HepG2 (cell line): Measurements from ENCODE around the gene FUT6. TPM values are rescaled to one million over a fixed set of nuclear protein-coding genes. Genes with fewer than 3 reads are reported as not detected.

Source experiments
- ATAC-seq: fragments of 200-7000 bp; cut with Tn5 transposase; 3 replicates; pipeline ENCODE4 v1.9.1; 2020; ENCODE audit warnings: mild to moderate bottlenecking, moderate library complexity
- BruUV-seq: library from RNA; stranded (reverse); fragments of 400-500 nt; replicated peaks from 2 replicates; lab custom pipeline; 2021; lab: Mats Ljungman, UMichigan
- CTCF ChIA-PET: fragments of 300-600 bp; formaldehyde crosslinking; extraction: SDS; loops from one replicate; lab custom pipeline; 2021; ENCODE audit warnings: low total read pairs, inconsistent platforms, low intra/inter-chr PET ratio; lab: Yijun Ruan, JAX
- POLR2A ChIA-PET: fragments of 350-600 bp; sonication (Branson Sonifier 250); formaldehyde crosslinking; loops from one replicate; lab custom pipeline; 2020; ENCODE audit warnings: antibody characterized with exemption, inconsistent platforms; lab: Yijun Ruan, JAX
- DNase-seq: peaks from one replicate; pipeline ENCODE4 v3.0.0-alpha.2; 2015; ENCODE audit warnings: low spot score
- FAIRE-seq: peaks from 3 replicates; lab custom pipeline; 2011; peaks lifted over from hg19 to GRCh38; lab: Jason Lieb, UNC
- H2AFZ ChIP-seq: one replicate; pipeline ENCODE4 v1.6.1; 2011; ENCODE audit warnings: low read length, inconsistent platforms
- H3K27ac ChIP-seq: fragments of 300-600 bp; 3 replicates; pipeline ENCODE4 v1.8.0; 2011; ENCODE audit warnings: mixed run types, mild to moderate bottlenecking, mixed read lengths, low read length, inconsistent platforms; ENCODE audit not compliant: insufficient read depth; ENCODE audit errors: extremely low read length
- H3K27me3 ChIP-seq, 2 experiments: fragments of 200-600 bp in 1 of 2; 2 replicates in 1 of 2; 3 replicates in 1 of 2; pipeline versions ENCODE4 v1.6.0 to v1.8.0; 2011; ENCODE audit warnings: low read length in 2 of 2, mild to moderate bottlenecking in 2 of 2, moderate library complexity in 2 of 2, inconsistent platforms in 1 of 2; ENCODE audit not compliant: insufficient read depth in 2 of 2, control insufficient read depth in 1 of 2
- H3K36me3 ChIP-seq, 2 experiments: fragments of 200-600 bp in 1 of 2; replicated peaks in 1 of 2; 2 replicates in 1 of 2; 3 replicates in 1 of 2; pipeline versions ENCODE4 v1.5.1 to v1.8.0; 2011; ENCODE audit warnings: low read length in 2 of 2, inconsistent platforms in 1 of 2; ENCODE audit not compliant: insufficient read depth in 2 of 2, control insufficient read depth in 1 of 2
- H3K4me1 ChIP-seq: 2 replicates; pipeline ENCODE4 v1.5.1; 2012; ENCODE audit warnings: low read length, inconsistent platforms; ENCODE audit not compliant: insufficient read depth
- H3K4me2 ChIP-seq: 2 replicates; pipeline ENCODE4 v1.6.0; 2011; ENCODE audit warnings: low read depth, low read length, inconsistent platforms
- H3K4me3 ChIP-seq, 3 experiments: fragments of 200-600 bp in 1 of 3; sonication (generic), shearing (Covaris generic) in 1 of 3; replicated peaks in 1 of 3; 2 replicates each; pipeline ENCODE4 v1.5.1; 2011 to 2016; ENCODE audit warnings: low read length in 3 of 3, inconsistent platforms in 2 of 3, low read depth in 2 of 3, mild to moderate bottlenecking in 2 of 3, control low read depth in 1 of 3, mixed read lengths in 1 of 3; ENCODE audit not compliant: insufficient read depth in 1 of 3
- H3K79me2 ChIP-seq: one replicate; pipeline ENCODE4 v1.6.1; 2011; ENCODE audit warnings: low read length, inconsistent platforms; ENCODE audit not compliant: insufficient read depth
- H3K9ac ChIP-seq: 2 replicates; pipeline ENCODE4 v1.6.0; 2011; ENCODE audit warnings: mild to moderate bottlenecking, low read depth, low read length, inconsistent platforms; ENCODE audit not compliant: insufficient read depth
- H3K9me3 ChIP-seq: 2 replicates; pipeline ENCODE4 v1.5.1; 2012; ENCODE audit warnings: mild to moderate bottlenecking, low read length
- H4K20me1 ChIP-seq: 2 replicates; pipeline ENCODE4 v1.6.0; 2011; ENCODE audit warnings: inconsistent platforms, mild to moderate bottlenecking, low read length, moderate library complexity; ENCODE audit not compliant: insufficient read depth
- AGO1 ChIP-seq: fragments of 200-400 bp; formaldehyde crosslinking; IDR thresholded peaks from 2 replicates; pipeline ENCODE4 v1.6.1; 2017; ENCODE audit warnings: mild to moderate bottlenecking, low read depth, low read length, moderate library complexity; ENCODE audit not compliant: poor library complexity, severe bottlenecking
- ARNT ChIP-seq: fragments of 450-650 bp; IDR thresholded peaks from 2 replicates; pipeline ENCODE4 v1.6.1; 2017
- MAZ ChIP-seq, 2 experiments: sonication (generic) in 1 of 2; formaldehyde crosslinking in 1 of 2; IDR thresholded peaks; 2 replicates each; pipeline versions ENCODE4 v1.5.0 to v1.6.1; 2012 to 2020; ENCODE audit warnings: low read depth in 2 of 2, mild to moderate bottlenecking in 2 of 2, borderline replicate concordance in 1 of 2, improper control_type of control experiment in 1 of 2, low read length in 1 of 2, missing genetic modification reagents in 1 of 2, moderate library complexity in 1 of 2
- MEF2D ChIP-seq: sonication (generic); formaldehyde crosslinking; IDR thresholded peaks from 2 replicates; pipeline ENCODE4 v1.5.1; 2020; ENCODE audit warnings: mild to moderate bottlenecking, missing genetic modification reagents
- MIXL1 ChIP-seq: IDR thresholded peaks from 2 replicates; pipeline ENCODE4 v1.6.1; 2016
- PAF1 ChIP-seq: IDR thresholded peaks from 2 replicates; pipeline ENCODE4 v1.6.1; 2016; ENCODE audit warnings: missing genetic modification reagents, missing compliant biosample characterization
- PAWR ChIP-seq: sonication (generic); formaldehyde crosslinking; IDR thresholded peaks from 2 replicates; pipeline ENCODE4 v1.4.0; 2020; ENCODE audit warnings: missing genetic modification reagents, mild to moderate bottlenecking, borderline replicate concordance
- SALL1 ChIP-seq: sonication (generic); formaldehyde crosslinking; IDR thresholded peaks from 2 replicates; pipeline ENCODE4 v1.8.0; 2022; ENCODE audit warnings: mild to moderate bottlenecking, missing genetic modification reagents
- STAG1 ChIP-seq: sonication (generic); formaldehyde crosslinking; IDR thresholded peaks from 2 replicates; pipeline ENCODE4 v1.4.0; 2020; ENCODE audit warnings: missing genetic modification reagents
- ZNF160 ChIP-seq: sonication (generic); formaldehyde crosslinking; IDR thresholded peaks from 2 replicates; pipeline ENCODE4 v1.8.0; 2022; ENCODE audit warnings: mild to moderate bottlenecking, inconsistent platforms, missing genetic modification reagents
- ZNF652 ChIP-seq: IDR thresholded peaks from 2 replicates; pipeline ENCODE4 v1.6.1; 2016; ENCODE audit warnings: low read depth, borderline replicate concordance
- ZNF687 ChIP-seq: sonication (generic); formaldehyde crosslinking; IDR thresholded peaks from 2 replicates; pipeline ENCODE4 v1.5.1; 2020; ENCODE audit warnings: mild to moderate bottlenecking, missing genetic modification reagents, moderate library complexity
- whole genome bisulfite sequencing: methylation state at CpG from one replicate; pipeline ENCODE4 v1.1.6; 2017; ENCODE audit warnings: low lambda C conversion rate; 5-methylcytosine and 5-hydroxymethylcytosine counted together
- in situ Hi-C: cut with HindIII; loops from 2 replicates; pipeline ENCODE4 v1.10.0; 2017; ENCODE audit warnings: low pct_unique_long_range_greater_than_20kb; ENCODE audit not compliant: extremely low pct_ligation_motif_present
- intact Hi-C: fragments of 100-400 bp; cut with micrococcal nuclease; formaldehyde crosslinking; loops from one replicate; pipeline ENCODE4 v1.10.0; 2022; ENCODE audit not compliant: unreplicated experiment
- polyA plus RNA-seq, 8 experiments: library from polyadenylated mRNA; depleted of rRNA in 3 of 8; stranded (reverse) in 7 of 8; unstranded in 1 of 8; fragments of >200 nt; fragmentation: Illumina TruSeq in 4 of 8; extraction: Trizol in 4 of 8; gene quantifications; 2 replicates each; pipeline versions ENCODE4 v1.2.1 to v1.2.3, GENCODE V29; 2011 to 2016; ENCODE audit warnings: low read depth in 4 of 8, missing spikeins in 1 of 8, mixed read lengths in 1 of 8; ENCODE audit not compliant: insufficient read depth in 1 of 8
- total RNA-seq, 5 experiments: library from RNA; depleted of rRNA; stranded (reverse); fragments of >200 nt; fragmentation: Illumina TruSeq; extraction: Trizol; gene quantifications; 2 replicates each; pipeline ENCODE4 v1.2.3, GENCODE V29; 2016; ENCODE audit warnings: low read depth in 1 of 5
- TF ChIP-seq, protein P1 (sequence below): sonication (generic); formaldehyde crosslinking; IDR thresholded peaks from 2 replicates; pipeline ENCODE4 v1.4.0; 2020; ENCODE audit warnings: missing genetic modification reagents
- TF ChIP-seq, protein P2 (sequence below): sonication (generic); formaldehyde crosslinking; IDR thresholded peaks from 2 replicates; pipeline ENCODE4 v1.4.0; 2020; ENCODE audit warnings: missing genetic modification reagents
- TF ChIP-seq, protein P3 (sequence below): sonication (generic); formaldehyde crosslinking; IDR thresholded peaks from 2 replicates; pipeline ENCODE4 v1.5.0; 2020; ENCODE audit warnings: missing genetic modification reagents

FUT6 gene
- total and polyA plus RNA-seq, 2 of the 13 experiments (the other 11 are each of a cell fraction or from before 2014, with no cell fraction given): 8.2 to 27.7 TPM

DNA sequence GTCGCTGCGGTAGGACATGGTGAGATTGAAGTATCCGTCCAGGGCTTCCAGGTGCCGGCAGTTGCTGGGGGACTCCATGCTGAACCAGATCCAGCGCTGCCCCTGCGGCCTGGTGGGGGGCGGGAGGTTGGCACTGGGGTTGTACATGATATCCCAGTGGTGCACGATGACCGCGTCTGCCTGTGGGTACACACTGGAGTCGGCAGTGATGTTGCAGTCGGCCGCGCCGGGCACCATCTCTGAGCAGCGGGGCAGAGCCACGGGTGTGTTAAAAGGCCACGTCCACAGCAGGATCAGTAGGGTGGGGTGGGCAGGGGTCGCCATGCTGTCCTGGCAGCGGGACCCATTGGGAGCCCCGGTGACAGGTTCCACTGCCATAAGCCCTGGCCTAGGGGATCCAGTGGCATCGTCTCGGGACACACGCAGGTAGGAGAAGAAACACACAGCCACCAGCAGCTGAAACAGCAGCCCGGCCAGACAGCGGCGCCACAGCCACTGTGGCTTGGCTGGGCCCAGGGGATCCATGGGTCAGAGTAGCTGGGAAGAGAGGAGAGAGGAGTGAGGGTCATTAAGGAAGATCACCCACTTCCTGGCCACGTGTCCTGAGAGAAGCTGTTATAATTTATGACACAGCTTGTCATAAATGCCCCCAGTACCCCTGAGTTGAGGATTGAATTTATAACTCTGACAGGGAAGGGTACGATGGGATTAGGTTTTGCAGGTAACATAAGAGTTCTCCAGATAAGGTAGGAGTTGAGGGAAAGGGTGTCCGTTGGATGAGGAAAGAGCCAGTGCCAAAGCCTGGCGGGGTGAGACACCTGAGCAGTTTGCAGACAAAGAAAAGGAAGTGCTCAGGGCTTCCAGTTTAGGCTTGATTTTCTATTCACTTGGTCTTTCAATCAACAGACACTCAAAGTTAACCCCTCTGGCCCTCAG, 28.0 kb upstream of the FUT6 start:
- BruUV-seq: no TSS peak
- Histone ChIP-seq H3K79me2 (no peaks in the 10 kb centered on the region), H3K4me1 (peaks cover 65% of the 10 kb centered on the region), H3K4me3 (no peak overlapping the region), H3K27ac (peak overlapping the region; percentile 9), H4K20me1 (no peaks in the 10 kb centered on the region), H3K9ac (peak overlapping the region; percentile 27), H2AFZ (no peak overlapping the region), H3K27me3 (no peaks in the 10 kb centered on the region), H3K36me3 (no peaks in the 10 kb centered on the region), H3K9me3 (no peaks in the 10 kb centered on the region), H3K4me2 (no peak overlapping the region)
- in situ Hi-C loops (no loop called here), intact Hi-C loops (no loop called here)
- peak; percentile 9; the same call in 1 of the 3 replicates for ATAC-seq
- ChIA-PET CTCF (no interaction called here), POLR2A (interaction anchor here (2.0 kb wide), 1 partner anchor 40 kb away, joined by 6 read pairs; no protein-coding TSS in a partner anchor)
- FAIRE-seq: no peak
- 69% methylated on average over 7 of the region's 31 CpGs for WGBS
- no peak for DNase-seq
- TF ChIP-seq PAWR (CRISPR knock-in tag) (no peak), MEF2D (CRISPR knock-in tag) (no peak), ZNF687 (peak; percentile 53; the same call in 1 of the 2 replicates), ZNF160 (CRISPR knock-in tag) (no peak), MAZ (IDR thresholded peaks at IDR 0.05; ENCODE audit: borderline replicate concordance, low read depth, low read length) (no peak), MAZ (CRISPR knock-in tag; IDR thresholded peaks at IDR 0.05; ENCODE audit: low read depth) (no peak), ARNT (no peak), AGO1 (no peak), PAF1 (CRISPR knock-in tag) (no peak), MIXL1 (CRISPR knock-in tag) (no peak), ZNF652 (CRISPR knock-in tag) (no peak), SALL1 (CRISPR knock-in tag) (0 out of 2 replicates have a peak, but pooled peaks have one; percentile 13), STAG1 (CRISPR knock-in tag) (peak; percentile 54)
- TF ChIP-seq, protein P1, sequence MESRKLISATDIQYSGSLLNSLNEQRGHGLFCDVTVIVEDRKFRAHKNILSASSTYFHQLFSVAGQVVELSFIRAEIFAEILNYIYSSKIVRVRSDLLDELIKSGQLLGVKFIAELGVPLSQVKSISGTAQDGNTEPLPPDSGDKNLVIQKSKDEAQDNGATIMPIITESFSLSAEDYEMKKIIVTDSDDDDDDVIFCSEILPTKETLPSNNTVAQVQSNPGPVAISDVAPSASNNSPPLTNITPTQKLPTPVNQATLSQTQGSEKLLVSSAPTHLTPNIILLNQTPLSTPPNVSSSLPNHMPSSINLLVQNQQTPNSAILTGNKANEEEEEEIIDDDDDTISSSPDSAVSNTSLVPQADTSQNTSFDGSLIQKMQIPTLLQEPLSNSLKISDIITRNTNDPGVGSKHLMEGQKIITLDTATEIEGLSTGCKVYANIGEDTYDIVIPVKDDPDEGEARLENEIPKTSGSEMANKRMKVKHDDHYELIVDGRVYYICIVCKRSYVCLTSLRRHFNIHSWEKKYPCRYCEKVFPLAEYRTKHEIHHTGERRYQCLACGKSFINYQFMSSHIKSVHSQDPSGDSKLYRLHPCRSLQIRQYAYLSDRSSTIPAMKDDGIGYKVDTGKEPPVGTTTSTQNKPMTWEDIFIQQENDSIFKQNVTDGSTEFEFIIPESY (CRISPR knock-in tag): no peak
- TF ChIP-seq, protein P2, sequence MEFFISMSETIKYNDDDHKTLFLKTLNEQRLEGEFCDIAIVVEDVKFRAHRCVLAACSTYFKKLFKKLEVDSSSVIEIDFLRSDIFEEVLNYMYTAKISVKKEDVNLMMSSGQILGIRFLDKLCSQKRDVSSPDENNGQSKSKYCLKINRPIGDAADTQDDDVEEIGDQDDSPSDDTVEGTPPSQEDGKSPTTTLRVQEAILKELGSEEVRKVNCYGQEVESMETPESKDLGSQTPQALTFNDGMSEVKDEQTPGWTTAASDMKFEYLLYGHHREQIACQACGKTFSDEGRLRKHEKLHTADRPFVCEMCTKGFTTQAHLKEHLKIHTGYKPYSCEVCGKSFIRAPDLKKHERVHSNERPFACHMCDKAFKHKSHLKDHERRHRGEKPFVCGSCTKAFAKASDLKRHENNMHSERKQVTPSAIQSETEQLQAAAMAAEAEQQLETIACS (CRISPR knock-in tag): no peak
- TF ChIP-seq, protein P3, sequence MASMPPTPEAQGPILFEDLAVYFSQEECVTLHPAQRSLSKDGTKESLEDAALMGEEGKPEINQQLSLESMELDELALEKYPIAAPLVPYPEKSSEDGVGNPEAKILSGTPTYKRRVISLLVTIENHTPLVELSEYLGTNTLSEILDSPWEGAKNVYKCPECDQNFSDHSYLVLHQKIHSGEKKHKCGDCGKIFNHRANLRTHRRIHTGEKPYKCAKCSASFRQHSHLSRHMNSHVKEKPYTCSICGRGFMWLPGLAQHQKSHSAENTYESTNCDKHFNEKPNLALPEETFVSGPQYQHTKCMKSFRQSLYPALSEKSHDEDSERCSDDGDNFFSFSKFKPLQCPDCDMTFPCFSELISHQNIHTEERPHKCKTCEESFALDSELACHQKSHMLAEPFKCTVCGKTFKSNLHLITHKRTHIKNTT (CRISPR knock-in tag): no peak
